NCI-H226 (cell line): Measurements from ENCODE around the gene DNAJB11.
"Not testable (repeated sequence)": the region's sequence is repeated elsewhere in the genome, so short reads cannot be mapped to it uniquely, and the experiment has no call there.

ENCODE experiments used
- DNase-seq: peaks from one replicate; pipeline ENCODE4 v3.0.0-alpha.2; 2015

The DNAJB11 gene

GRCh38 chr3:186620213-186621092 is 49.9 kb downstream of the DNAJB11 start:
- DNase-seq, result no peak

DNA sequence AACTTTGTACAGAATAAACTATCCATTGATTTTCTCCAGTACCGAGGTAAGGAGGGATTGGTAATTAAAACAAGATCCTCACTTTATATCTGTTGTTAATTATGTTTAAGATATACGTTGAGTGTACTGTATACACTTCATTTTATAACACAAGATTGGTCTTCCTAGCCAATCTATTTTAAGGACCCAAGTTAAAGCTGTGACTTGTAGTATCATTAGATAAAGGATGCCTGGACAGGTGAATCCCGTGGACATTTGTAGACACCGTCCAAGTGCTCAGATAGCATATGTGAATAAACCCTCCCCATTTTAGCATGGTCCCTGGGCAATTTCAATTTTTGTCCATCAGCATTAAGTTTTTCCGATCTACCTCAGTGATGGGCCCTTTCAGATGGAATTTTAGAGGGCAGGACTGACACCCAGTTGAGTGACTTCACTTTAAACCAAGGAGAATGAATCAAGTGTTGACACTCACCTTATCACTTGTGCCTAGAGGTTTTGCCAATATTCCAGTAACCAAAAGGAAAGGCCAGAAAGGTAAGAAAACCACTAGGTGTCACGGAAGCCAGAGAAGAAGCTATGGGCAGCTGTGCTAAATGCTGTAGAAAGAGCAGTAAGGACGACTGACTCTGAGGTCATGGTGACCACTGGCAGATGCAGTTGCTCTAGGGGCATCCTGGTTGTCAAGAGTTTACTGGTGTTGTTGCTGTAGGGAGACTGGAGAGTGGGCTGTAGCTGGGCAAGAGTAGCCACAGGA is 51.6 kb downstream of the DNAJB11 start:
- DNase-seq, result no peak

DNA sequence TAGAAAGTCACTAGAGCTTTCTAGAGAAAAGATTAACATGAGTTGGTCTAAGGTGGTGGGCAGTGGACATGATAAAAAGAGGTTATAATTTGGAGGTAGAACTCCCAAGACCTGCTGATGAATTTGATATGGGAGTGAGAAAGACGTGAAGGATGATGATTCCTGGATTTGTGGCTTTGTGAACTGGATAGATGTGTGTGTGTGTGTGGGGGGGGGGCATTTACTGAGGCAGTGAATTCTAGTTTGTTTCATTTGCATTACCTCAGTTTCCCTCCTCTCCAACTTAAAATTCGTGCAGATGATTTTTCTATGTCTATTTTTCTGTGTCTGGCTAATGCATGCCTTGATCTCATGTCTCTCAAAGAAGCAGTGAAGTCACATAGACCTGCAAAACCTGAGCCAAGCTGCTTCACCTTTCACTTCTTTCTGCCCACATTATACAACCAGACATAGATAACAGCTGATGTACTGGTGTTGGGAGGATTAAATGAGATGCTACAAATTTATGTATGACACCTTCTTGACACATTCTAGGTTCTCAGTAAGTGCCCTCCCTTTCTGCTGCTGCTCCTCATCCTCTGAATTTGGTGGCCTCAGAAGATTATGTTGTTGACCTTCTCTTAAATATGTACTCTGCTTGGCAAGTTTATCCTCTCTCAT is 52.3 kb downstream of the DNAJB11 start:
- DNase-seq, result no peak

- no peak for DNase-seq
Observed at GRCh38 chr3:186624598-186624997, 54.1 kb downstream of the DNAJB11 start.

DNA sequence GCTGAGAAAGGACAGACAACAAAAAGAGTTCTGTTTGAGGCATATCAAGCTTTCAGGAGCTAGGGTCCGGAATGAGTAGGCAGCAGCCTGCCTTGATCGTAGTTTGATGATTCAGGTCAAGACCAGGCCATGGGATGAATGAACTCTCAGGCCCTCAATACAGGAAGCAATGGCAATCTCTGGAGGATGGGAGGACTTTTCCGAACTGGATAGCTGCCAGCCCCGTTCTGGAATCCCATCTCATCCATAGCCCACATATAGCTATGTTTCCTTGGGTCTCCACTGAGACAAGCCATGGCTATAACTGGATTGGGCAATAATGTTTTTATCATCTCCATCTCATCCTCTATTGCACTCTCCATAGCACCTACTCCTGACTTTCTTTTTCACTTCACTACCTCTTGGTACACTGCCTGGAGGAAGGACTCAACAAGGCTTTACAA is 55.1 kb downstream of the DNAJB11 start:
- no peak for DNase-seq

DNA sequence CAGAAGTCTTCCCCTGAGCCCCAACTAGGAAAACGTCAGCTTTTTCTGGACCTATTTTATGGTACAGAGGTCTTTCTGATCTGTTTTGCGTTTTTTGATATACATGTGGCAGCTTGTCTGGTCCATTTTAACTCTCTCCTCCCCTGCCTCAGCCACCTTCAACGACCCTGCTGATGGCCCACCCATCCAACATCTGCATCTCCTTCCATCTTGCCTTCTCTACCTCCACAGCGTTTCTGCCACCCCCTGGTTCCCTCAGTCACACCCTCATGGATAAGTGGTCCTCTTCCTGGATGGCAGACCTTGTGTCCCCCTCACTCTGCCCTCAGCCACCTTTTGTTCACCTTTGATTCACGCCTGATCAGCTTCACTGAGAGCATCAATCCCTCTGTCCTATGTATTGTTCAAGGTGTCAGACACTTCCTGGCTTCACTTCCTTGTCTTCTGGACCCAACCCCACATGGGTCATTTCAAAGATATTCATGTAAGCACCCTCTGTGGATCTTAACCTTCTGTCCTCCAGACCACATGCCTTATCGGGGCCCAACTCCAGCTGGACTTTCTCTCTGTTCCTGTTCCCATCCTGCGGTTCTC is 55.8 kb downstream of the DNAJB11 start:
- DNase-seq, result no peak

DNA sequence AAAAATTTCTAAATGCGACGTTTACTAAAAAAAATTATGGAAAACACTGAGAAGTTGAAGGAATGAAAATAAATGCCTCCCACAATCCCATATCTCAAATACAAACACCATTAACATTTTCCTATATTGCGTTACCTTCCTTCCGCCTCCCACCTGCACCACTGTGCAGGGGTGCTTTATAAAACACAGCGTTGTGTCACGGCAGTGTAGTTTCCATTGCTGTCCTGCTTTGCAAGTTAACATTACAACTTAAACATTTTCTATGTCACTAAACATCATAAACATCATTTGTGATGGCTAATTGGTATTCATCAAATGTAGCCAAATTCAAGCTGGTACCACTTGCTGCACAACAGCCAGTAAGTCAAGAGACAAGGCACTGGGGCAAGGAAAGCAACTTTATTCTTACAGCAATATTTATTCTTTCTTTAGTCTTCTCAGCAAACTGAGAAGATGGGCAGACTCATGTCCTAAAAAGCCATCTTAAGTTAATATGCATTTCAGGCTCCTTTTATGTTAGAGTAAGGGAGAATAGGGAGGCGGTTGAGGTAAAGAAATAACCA is 57.4 kb downstream of the DNAJB11 start:
- DNase-seq, result no peak

DNA sequence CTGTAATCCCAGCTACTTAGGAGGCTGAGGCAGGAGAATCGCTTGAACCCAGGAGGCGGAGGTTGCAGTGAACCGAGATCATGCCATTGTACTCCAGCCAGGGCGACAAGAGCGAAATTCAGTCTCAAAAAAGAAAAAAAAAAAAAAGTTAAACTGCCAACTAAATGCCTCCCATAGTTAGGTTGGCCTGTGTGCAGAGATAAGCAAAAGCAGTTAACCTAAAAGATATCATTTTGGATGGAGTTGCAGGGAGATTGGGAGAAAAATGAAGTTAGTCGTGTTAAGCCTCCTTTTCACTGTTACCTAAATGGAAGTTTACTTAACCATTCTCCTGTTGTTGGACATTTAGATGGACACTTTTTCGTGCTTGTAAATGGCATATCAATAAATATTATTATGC is 58.2 kb downstream of the DNAJB11 start:
- DNase-seq, result no peak

DNA sequence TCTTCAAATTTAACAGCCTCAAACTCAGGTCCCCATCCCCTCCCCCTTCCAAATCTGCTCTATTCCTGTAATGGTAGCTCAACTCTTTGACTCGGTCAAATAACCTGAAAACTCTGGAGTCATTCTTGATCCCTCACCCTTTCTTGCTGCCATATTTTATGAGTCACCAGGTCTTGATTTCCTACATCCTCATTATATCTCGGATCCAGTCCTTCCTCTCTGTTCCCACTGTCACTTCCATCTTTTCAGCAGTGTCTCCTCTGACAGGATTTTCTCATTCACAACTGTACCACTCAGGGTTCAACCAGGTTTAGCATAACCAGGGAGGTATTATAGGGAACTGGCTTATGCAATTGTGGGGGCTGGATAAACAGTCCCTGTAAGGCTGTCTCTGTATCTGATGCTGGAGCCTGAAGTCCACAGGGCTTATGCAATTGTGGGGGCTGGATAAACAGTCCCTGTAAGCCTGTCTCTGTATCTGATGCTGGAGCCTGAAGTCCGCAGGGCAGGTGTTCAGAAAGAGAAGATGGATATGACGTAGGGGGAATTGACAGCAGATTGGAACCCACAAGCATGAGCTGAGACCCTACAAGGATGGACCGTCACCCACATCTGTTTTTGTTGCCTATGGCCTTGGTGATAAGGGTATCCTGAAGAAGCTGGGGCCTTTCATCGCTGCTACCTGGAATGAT is 60.6 kb downstream of the DNAJB11 start:
- DNase-seq, result no peak

- DNase-seq, result no peak
Observed at GRCh38 chr3:186633481-186633880, 63.0 kb downstream of the DNAJB11 start.

DNA sequence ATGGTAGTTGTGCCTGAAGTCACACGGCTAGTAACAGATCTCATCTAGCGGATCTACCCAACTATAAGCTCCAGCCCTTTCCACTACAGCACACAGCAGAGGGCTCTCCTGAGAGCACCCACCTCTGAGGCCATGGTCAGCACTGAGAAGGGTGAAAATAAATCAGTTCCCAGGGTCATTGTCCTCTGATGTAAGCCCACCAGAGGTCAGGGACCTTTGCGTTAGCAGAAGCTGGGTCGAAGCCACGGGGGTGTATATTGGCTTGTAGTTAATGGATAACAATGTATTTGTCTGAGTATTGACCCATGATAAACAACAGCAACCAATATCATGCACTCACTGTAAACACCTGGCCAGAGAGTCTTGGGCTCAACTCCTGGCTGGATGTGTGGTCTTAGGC is 63.7 kb downstream of the DNAJB11 start:
- not testable (repeated sequence) for DNase-seq
